OCI-LY7 (cell line): ENCODE measurements around the gene ASPRV1.

ENCODE experiments used
- EZH2phosphoT487 ChIP-seq: fragments of 200-600 bp; sonication (generic); IDR thresholded peaks from 2 replicates; pipeline ENCODE4 v1.6.1; 2018; ENCODE audit warnings: low read depth, borderline replicate concordance, mild to moderate bottlenecking, mixed run types, antibody characterized with exemption, low read length, moderate library complexity, mixed read lengths
- TF ChIP-seq, protein P1 (sequence below): fragments of 200-600 bp; sonication (generic); conservative IDR thresholded peaks from 2 replicates; pipeline ENCODE4 v1.5.1; 2014; ENCODE audit warnings: mild to moderate bottlenecking, antibody characterized with exemption, low read length, moderate library complexity, mixed read lengths

- TF ChIP-seq, protein P1, sequence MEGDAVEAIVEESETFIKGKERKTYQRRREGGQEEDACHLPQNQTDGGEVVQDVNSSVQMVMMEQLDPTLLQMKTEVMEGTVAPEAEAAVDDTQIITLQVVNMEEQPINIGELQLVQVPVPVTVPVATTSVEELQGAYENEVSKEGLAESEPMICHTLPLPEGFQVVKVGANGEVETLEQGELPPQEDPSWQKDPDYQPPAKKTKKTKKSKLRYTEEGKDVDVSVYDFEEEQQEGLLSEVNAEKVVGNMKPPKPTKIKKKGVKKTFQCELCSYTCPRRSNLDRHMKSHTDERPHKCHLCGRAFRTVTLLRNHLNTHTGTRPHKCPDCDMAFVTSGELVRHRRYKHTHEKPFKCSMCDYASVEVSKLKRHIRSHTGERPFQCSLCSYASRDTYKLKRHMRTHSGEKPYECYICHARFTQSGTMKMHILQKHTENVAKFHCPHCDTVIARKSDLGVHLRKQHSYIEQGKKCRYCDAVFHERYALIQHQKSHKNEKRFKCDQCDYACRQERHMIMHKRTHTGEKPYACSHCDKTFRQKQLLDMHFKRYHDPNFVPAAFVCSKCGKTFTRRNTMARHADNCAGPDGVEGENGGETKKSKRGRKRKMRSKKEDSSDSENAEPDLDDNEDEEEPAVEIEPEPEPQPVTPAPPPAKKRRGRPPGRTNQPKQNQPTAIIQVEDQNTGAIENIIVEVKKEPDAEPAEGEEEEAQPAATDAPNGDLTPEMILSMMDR, result no peak
- TF ChIP-seq EZH2phosphoT487, result no peak
Observed at GRCh38 chr2:69969991-69970390, 8.6 kb upstream of the ASPRV1 start.
